GM23338 (cell line): Measurements from ENCODE around the gene NOL3.

Experiments
- POLR2AphosphoS5 ChIP-seq: IDR thresholded peaks from 2 replicates; pipeline ENCODE4 v1.6.1; 2016; ENCODE audit warnings: antibody characterized with exemption, low read depth
- TF ChIP-seq, protein P1 (sequence below), 2 experiments: fragments of 200-600 bp in 1 of 2; sonication (generic) in 1 of 2; conservative IDR thresholded peaks; 2 replicates each; pipeline versions ENCODE4 v1.5.1 to v1.6.1; 2016 to 2017; ENCODE audit warnings: antibody characterized with exemption in 2 of 2, low read depth in 2 of 2, mild to moderate bottlenecking in 2 of 2, moderate library complexity in 1 of 2

DNA sequence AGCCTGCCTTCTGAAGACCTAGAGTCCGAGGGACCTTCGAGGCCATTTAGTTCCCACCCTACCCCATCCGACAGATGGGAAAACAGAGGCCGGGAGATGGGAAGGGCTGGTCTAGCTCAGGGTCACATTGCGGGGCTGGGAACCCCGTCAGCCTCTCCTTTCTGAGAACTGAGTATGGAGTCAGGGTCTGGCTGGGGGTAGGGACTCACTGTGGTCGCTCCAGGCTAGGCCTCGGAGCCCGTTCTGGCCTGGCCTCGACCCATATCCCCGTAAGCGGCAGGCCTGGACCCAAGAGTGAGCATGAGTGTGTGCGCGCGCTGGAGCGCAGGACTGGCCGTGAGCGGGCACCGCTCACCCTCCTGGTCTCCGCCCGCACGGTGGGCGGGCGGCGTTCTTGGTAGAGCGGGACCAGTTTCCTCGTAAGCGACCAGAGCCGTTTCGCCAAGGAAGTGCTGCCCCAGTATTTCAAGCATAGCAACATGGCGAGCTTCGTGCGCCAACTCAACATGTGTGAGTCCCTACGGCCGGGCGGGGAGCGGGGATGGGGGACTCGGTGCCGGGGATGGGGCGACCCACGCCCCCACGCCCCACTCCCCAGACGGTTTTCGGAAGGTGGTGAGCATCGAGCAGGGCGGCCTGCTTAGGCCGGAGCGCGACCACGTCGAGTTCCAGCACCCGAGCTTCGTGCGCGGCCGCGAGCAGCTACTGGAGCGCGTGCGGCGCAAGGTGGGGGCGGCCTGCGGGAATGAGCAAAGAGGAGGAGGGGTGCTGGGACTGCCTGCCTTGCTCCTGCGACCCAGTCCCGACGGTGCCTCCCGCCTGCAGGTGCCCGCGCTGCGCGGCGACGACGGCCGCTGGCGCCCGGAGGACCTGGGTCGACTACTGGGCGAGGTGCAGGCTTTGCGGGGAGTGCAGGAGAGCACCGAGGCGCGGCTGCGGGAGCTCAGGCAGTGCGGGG lies 4.9 kb upstream of the NOL3 start:
- no peak for TF ChIP-seq POLR2AphosphoS5
- TF ChIP-seq, protein P1, sequence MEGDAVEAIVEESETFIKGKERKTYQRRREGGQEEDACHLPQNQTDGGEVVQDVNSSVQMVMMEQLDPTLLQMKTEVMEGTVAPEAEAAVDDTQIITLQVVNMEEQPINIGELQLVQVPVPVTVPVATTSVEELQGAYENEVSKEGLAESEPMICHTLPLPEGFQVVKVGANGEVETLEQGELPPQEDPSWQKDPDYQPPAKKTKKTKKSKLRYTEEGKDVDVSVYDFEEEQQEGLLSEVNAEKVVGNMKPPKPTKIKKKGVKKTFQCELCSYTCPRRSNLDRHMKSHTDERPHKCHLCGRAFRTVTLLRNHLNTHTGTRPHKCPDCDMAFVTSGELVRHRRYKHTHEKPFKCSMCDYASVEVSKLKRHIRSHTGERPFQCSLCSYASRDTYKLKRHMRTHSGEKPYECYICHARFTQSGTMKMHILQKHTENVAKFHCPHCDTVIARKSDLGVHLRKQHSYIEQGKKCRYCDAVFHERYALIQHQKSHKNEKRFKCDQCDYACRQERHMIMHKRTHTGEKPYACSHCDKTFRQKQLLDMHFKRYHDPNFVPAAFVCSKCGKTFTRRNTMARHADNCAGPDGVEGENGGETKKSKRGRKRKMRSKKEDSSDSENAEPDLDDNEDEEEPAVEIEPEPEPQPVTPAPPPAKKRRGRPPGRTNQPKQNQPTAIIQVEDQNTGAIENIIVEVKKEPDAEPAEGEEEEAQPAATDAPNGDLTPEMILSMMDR (conservative IDR thresholded peaks at IDR 0.05; ENCODE audit: low read depth in 2 of 2), result no peak
